HG02943 (cell line): ENCODE measurements around the gene PLAAT5.
"Not testable (repeated sequence)": the region's sequence is repeated elsewhere in the genome, so short reads cannot be mapped to it uniquely, and the experiment has no call there.

Source experiments
- ATAC-seq: cut with Tn5 transposase; IDR thresholded peaks from one replicate; pipeline ENCODE4 v1.9.1; 2021; ENCODE audit warnings: mild to moderate bottlenecking, low read depth, moderate library complexity; ENCODE audit not compliant: unreplicated experiment

The PLAAT5 gene

DNA sequence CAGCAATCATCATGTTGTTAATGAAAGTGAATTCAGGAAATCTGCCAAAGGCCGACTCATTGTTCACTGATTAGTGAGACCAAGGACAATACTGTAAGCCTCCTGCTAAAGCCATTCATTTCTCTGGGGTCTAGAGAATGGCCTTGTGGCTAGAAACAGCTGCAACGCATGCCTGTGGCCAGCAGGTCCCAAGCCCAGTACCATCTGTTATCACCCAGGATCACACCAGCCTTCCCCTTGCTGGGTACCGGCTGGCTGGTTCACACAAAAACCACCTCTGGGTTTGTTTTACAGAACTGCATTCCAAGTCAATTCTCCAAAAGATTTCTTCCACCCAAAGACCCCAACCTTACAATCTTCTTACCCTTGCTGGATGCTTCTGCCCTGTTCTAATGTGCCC is 1.1 kb downstream of the PLAAT5 start:
- ATAC-seq: no peak

DNA sequence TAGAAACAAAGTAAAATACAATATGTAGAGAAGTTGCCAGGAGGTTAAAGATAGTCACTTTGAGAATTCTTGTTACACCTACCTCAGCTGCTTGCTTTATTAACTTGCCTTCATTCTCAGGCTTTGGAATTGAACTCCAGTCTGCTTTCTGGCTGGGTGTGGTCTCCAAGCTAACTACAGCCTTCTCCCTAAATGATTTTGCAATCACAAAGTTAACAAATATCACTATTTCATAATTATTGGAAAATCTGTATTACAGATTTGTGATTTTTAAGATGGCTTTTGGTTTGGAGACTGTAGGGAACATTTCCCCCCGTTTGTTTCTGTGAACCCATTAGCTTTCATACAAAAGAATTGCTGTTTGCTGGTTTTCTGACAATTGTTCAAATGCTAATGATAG is 2.2 kb downstream of the PLAAT5 start:
- no peak for ATAC-seq

DNA sequence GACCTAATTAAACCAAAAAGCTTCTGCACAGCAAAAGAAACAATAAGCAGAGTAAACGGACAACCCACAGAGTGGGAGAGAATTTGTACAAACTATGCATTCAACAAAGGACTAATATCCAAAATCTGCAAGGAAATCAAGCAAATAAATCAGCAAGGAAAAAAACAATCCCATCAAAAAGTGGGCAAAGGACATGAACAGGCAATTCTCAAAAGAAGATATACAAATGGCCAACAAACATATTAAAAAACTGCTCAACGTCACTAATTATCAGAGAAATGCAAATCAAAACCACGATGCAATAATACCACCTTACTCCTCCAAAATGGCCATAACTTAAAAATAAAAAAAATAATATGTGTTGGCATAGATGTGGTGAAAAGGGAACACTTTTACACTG is 5.2 kb downstream of the PLAAT5 start:
- ATAC-seq: no peak

DNA sequence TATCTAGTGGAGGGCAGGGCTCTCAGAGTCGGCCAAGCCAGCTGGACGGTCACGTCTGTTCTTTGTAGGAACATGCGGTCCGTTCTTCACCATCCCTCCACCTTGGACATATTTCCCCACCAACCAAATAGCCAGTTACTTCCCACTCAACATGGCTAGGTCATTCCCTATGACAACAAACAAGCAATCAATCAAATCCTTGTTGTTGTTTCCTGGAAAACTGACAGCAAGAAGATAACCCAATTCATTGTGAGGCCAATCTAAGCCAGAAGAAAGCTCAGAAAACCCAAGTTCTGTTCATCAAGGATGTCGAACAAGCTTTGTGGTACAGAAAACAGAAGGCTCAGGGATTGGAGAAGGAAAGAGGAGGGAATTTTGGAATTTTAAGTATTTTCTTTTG is 10.9 kb downstream of the PLAAT5 start:
- ATAC-seq: no peak

DNA sequence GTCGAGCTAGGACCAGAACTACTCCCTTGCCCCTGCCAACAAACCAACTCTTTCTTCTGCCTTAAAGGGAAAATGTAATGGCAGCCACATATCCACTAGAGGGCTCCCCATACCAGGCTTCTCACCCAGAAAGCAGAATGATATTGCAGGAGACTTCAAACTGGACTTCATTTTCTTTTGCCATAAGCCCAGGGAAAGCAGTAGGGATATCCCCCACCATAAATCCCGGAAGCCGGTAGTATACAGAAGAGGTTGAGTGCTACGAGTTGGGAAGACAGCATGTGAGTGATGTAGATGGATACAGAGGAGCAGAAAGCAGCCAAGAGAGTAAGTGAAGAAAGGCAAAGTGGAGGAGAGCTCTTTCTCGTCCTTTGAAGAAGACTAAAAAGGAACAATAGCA is 12.1 kb downstream of the PLAAT5 start:
- no peak for ATAC-seq

DNA sequence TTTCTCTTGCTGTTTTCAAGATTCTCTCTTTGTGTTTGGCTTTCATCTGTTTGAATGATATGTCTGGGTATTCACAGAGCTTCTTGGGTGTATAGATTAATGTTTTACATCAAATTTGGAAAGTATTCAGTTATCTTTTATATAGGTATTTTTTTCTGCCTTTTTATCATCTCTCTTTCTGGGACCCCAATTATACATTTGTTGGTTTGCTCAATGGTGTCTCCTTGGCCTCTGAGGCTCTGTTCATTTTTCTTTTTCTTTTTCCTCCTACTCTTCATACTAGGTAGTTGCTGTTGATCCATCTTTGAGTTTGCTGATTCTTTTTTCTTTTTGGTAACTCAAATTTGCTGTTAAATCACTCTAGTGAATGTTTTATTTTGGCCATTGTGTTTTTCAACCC is 14.3 kb downstream of the PLAAT5 start:
- ATAC-seq: no peak

DNA sequence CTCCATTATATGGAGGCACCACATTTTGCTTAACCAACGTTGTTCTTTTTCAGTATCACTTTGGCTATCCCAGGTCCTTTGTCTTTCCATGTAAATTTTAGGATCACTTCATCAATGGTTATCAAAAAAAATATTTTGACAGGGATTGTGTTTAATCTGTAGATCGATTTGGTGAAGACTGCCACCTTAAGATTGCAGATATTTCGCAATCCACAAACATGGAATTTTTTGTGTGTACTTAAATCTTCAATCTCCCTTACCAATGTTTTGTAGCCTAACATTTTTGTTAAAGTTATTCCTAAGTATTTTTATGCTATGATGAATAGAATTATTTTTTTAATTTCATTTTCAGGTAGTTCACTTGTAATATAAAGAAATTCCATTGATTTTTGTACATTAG is 18.6 kb downstream of the PLAAT5 start:
- no peak for ATAC-seq

DNA sequence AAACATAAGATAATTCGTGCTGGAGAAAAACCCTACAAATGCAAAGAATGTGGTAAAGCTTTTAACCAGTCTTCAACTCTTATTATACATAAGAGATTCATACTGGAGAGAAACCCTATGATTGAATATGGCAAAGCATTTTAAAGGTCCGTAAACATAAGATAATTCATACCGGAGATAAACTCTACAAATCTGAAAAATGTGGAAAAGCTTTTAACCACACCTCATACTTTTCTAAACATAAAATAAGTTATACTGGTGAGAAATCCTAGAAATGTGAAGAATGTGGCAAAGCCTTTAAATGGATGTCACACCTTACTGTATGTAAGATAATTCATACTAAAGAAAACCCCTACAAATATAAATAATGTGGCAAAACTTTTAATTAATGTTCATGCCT is 20.7 kb downstream of the PLAAT5 start:
- no peak for ATAC-seq

DNA sequence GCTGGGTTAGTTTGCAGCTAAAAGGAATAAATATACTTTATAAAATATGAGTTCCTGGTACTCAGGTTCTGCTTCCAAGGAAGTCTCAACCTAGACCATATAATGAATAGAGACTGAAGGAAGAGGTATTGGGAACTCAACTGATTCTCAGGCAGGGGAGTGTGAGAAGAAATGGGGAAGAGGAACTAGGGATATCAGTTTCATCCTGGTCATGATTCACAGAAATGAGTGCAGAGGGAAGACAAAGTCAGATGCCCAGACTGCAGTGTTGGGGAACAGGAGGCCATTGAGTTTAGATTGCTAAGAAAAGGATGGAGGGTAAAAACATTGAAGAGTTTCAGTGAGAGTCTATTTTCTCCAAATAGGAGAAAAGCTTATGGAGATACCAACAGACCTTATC is 28.8 kb downstream of the PLAAT5 start:
- no peak for ATAC-seq

DNA sequence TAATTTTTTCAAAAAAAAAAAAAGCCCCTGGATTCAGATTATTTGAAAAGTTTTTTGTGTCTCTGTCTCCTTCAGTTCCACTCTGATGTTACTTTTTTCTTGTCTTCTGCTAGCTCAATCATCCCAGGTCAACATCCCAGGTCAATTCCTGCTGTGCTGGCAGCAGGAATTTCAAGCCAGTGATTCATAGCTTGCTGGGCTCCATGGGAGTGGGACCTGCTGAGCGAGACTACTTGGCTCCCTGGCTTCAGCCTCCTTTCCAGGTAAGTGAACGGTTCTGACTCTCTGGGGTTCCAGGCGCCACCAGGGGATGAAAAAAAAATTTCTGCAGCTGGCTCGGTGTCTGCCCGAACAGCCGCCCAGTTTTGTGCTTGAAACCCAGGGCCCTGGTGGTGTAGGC is 31.4 kb downstream of the PLAAT5 start:
- ATAC-seq: no peak

DNA sequence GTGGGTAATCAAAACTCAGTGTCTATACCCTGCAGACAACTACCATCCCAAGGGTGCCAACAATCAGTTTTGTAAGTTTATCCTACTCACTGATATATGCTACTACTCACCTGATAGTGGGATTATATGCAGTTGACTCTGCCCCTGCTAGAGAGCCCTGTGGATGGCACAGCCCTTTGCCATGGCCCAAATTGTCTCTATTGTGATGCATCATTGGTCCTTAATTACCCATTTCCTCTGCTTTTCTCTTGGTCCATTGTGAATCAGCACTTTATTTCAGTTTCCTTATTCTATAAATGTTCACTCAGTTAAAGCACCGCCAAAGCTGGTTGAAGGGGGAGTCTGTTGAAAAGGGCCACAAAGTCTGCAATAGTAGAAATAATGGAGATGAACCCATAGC is 42.3 kb downstream of the PLAAT5 start:
- no peak for ATAC-seq

DNA sequence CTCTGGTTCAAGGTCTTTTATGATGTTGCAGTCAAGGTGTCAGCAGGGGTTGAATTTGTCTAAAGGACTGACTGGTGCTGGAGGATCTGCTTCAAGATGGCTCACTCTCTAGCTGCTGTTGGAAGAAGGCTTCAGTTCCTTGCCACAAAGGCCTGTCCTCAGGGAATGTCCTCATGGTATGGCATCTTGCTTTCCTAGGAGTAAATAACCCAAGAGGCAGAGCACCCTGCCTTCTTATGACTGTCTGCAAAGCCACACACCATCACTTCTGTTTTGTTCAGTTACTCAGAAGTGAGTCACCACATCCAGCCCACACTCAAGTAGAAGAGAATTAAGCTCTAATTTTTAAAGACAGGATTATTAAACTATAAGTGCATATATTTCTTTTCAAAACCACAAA is 45.2 kb downstream of the PLAAT5 start:
- ATAC-seq: no peak

DNA sequence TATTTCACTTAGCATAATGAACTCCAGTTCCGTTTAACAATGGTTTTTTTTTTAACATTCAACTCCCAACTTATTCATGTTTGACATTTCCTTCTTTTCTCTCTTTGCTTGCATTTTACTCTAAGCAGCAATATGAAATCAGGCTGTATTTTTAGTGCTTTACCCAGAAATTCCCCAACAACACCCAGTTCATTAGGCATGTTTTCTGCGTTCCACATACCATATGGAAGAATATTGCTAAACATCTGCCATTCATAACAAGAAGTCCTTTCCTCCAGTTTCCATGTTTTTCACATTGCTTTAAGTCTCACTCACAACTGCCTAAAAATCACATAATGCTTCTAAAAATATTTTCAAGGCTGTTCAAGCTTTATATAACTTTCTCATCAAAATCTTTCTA is 45.8 kb downstream of the PLAAT5 start:
- ATAC-seq: no peak

DNA sequence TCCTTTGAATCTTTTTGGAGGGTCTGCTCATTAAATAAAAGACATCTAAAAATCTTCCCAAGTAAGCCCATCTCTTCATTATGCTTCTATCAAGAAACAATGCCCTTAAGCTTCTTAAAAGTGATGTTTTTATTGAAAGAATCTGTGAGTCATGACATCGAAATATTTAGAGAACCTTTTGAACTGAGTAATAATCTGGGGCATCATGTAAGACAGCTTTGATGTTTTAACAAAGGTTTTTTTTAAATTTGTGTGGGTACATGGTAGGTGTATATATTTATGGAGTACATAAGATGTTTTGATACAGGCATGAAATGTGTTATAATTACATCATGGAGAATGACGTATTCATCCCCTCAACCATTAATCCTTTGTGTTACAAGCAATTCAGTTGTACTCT is 46.8 kb downstream of the PLAAT5 start:
- no peak for ATAC-seq

DNA sequence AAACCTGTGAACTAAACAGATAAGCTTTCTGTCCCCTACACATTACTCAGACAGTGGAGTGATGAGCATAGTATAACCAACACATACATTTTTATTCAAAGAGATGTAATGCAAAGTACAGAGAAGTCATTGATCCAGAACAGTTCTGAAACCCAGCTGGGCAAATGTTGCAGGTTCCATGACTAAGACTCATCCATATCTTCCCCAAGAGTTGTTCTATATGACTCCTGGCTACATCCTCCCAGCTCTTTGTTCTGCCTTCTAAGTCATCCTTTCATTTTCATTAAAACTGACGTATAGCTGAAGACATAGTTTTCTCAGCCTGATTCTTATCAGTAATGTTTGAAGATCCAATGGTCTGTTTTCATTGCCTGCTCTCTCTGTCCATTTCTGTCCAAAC is 47.3 kb downstream of the PLAAT5 start:
- no peak for ATAC-seq

DNA sequence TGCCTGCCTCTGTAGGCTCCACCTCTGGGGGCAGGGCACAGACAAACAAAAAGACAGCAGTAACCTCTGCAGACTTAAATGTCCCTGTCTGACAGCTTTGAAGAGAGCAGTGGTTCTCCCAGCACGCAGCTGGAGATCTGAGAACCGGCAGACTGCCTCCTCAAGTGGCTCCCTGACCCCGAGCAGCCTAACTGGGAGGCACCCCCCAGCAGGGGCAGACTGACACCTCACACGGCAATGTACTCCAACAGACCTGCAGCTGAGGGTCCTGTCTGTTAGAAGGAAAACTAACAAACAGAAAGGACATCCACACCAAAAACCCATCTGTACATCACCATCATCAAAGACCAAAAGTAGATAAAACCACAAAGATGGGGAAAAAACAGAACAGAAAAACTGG is 55.1 kb downstream of the PLAAT5 start:
- ATAC-seq: not testable (repeated sequence)

DNA sequence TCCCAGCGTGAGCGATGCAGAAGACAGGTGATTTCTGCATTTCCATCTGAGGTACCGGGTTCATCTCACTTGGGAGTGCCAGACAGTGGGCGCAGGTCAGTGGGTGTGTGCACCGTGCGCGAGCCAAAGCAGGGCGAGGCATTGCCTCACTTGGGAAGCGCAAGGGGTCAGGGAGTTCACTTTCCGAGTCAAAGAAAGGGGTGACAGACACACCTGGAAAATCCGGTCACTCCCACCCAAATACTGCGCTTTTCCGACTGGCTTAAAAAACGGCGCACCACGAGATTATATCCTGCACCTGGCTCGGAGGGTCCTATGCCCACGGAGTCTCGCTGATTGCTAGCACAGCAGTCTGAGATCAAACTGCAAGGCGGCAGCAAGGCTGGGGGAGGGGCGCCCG is 55.6 kb downstream of the PLAAT5 start:
- not testable (repeated sequence) for ATAC-seq

DNA sequence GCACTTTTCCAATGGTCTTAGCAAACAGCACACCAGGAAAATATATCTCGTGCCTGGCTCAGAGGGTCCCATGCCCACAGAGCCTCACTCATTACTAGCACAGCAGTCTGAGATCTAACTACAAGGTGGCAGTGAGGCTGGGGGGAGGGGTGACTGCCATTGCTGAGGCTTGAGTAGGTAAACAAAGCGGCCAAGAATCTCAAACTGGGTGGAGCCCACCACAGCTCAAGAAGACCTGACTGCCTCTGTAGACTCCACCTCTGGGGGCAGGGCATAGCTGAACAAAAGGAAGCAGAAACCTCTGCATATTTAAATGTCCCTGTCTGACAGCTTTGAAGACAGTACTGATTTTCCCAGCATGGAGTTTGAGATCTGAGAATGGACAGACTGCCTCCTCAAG is 60.2 kb downstream of the PLAAT5 start:
- ATAC-seq: not testable (repeated sequence)

DNA sequence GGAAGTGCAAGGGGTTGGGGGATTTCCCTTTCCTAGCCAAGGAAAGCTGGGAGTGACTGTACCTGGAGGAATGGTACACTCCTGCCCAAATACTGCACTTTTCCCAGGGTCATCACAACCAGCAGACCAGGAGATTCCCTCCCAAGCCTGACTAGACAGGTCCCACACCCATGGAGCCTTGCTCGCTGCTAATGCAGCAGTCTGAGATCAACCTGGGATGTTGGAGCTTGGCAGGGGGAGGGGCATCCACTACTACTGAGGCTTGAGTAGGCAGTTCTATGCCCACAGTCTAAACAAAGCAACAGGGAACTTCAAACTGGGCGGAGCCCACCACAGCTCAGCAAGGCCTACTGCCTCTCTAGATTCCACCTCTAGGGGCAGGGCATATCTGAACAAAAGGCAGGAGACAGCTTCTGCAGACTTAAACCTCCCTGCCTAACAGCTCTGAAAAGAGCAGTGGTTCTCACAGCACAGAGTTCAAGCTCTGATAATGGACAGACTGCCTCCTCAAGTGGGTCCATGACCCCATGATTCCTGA is 62.9 kb downstream of the PLAAT5 start:
- no peak for ATAC-seq

DNA sequence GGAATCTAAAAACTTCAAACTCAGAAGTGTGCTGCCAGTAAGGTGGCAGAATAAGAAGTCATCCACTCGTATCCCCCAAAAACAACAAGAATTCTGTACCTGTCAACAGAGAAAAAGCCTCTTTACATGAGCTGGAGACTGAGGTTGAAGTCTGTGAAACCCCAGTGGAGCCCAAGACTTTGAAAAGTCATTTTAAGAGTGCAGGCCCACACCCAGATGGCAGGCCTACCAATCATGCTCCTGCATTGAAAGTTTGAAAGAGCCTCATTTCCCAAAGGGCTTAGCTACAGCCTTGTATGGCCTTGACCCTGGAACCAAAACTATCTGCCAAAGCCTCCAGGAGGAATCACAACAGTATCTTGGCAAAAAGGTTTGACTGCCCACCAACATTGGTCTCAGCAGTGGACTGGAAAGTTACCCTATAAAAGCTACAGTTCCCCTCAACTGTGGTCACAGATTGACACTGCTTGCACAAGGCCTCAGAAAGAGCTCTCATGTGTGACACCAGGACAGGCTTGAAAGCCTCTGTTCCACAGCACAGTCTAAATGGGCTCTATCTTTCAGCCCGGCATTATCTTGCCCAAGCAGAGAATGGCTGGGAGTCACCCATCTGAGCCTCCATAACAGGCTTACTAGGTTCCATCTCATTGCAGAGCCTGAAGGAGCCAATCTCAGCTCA is 73.7 kb downstream of the PLAAT5 start:
- no peak for ATAC-seq
